HK-2 (cell line): ENCODE data around the gene SLC16A7.

Experiments
- DNase-seq: peaks from one replicate; pipeline ENCODE4 v3.0.0-alpha.2; 2018; ENCODE audit not compliant: unreplicated experiment

The SLC16A7 gene

GRCh38 chr12:59624732-59625460 lies 29.1 kb downstream of the SLC16A7 start:
- DNase-seq = no peak

GRCh38 chr12:59626382-59626781 lies 30.6 kb downstream of the SLC16A7 start:
- no peak for DNase-seq

- no peak for DNase-seq
Measured at GRCh38 chr12:59627582-59627981, 31.8 kb downstream of the SLC16A7 start.

GRCh38 chr12:59629890-59630289 lies 34.1 kb downstream of the SLC16A7 start:
- DNase-seq = no peak

- DNase-seq = no peak
Measured at GRCh38 chr12:59632408-59632807, 36.6 kb downstream of the SLC16A7 start.

GRCh38 chr12:59634254-59634653 lies 38.4 kb downstream of the SLC16A7 start:
- DNase-seq = no peak

- no peak for DNase-seq
Measured at GRCh38 chr12:59636945-59637691, 41.3 kb downstream of the SLC16A7 start.

- no peak for DNase-seq
Measured at GRCh38 chr12:59637692-59638070, 41.9 kb downstream of the SLC16A7 start.

GRCh38 chr12:59643550-59643949 lies 47.7 kb downstream of the SLC16A7 start:
- no peak for DNase-seq

- DNase-seq = no peak
Measured at GRCh38 chr12:59645242-59645641, 49.4 kb downstream of the SLC16A7 start.

GRCh38 chr12:59646636-59647035 lies 50.8 kb downstream of the SLC16A7 start:
- DNase-seq = no peak

GRCh38 chr12:59649203-59649602 lies 53.4 kb downstream of the SLC16A7 start:
- no peak for DNase-seq

GRCh38 chr12:59650588-59651228 lies 54.9 kb downstream of the SLC16A7 start:
- no peak for DNase-seq

- DNase-seq = no peak
Measured at GRCh38 chr12:59651229-59651920, 55.5 kb downstream of the SLC16A7 start.

GRCh38 chr12:59652130-59652529 lies 56.3 kb downstream of the SLC16A7 start:
- no peak for DNase-seq

- no peak for DNase-seq
Measured at GRCh38 chr12:59654061-59654460, 58.2 kb downstream of the SLC16A7 start.

- DNase-seq = no peak
Measured at GRCh38 chr12:59657266-59657665, 61.4 kb downstream of the SLC16A7 start.

- no peak for DNase-seq
Measured at GRCh38 chr12:59657711-59658110, 61.9 kb downstream of the SLC16A7 start.

- no peak for DNase-seq
Measured at GRCh38 chr12:59660148-59660547, 64.3 kb downstream of the SLC16A7 start.

- DNase-seq = no peak
Measured at GRCh38 chr12:59660921-59661597, 65.2 kb downstream of the SLC16A7 start.

- DNase-seq = no peak
Measured at GRCh38 chr12:59664495-59664894, 68.7 kb downstream of the SLC16A7 start.

GRCh38 chr12:59665701-59666100 lies 69.9 kb downstream of the SLC16A7 start:
- no peak for DNase-seq
